ENCODE data around the gene PIGS. TPM values are rescaled to one million over a fixed set of nuclear protein-coding genes. Genes with fewer than 3 reads are reported as not detected.

The PIGS gene
- total and polyA plus RNA-seq, 2 of the 13 experiments (the other 11 are each of a cell fraction or from before 2014, with no cell fraction given) = 31.7 to 42.6 TPM

GRCh38 chr17:28598799-28599310 lies 27.5 kb upstream of the PIGS start, which contains the start of gene SPAG5 (continued):
- TF ChIP-seq GFI1 (CRISPR knock-in tag; IDR thresholded peaks at IDR 0.05; ENCODE audit: borderline replicate concordance) (no peak), PHB2 (IDR thresholded peaks at IDR 0.05; ENCODE audit: partially characterized antibody) (no peak), ZNF703 (CRISPR knock-in tag; IDR thresholded peaks at IDR 0.05; ENCODE audit: borderline replicate concordance) (no peak), ZFP36L2 (CRISPR knock-in tag; IDR thresholded peaks at IDR 0.05) (no peak), POGZ (CRISPR knock-in tag; IDR thresholded peaks at IDR 0.05) (peak; percentile 67), E2F1 (CRISPR knock-in tag; IDR thresholded peaks at IDR 0.05) (peak; percentile 94), ZC3H13 (CRISPR knock-in tag; IDR thresholded peaks at IDR 0.05) (no peak), SP1 (IDR thresholded peaks at IDR 0.05) (no peak), SP1 (CRISPR knock-in tag; IDR thresholded peaks at IDR 0.05) (peak; percentile 88), RXRB (CRISPR knock-in tag; IDR thresholded peaks at IDR 0.05; ENCODE audit: borderline replicate concordance) (no peak), MXD1 (CRISPR knock-in tag; IDR thresholded peaks at IDR 0.05) (peak; percentile 61; the same call in 1 of the 2 replicates), ZNF318 (CRISPR knock-in tag; IDR thresholded peaks at IDR 0.05) (no peak), SOX13 (IDR thresholded peaks at IDR 0.05) (no peak), SOX13 (CRISPR knock-in tag; conservative IDR thresholded peaks at IDR 0.05 in 1 of 2, IDR thresholded peaks at IDR 0.05 in 1 of 2) (no peak), CREB1 (IDR thresholded peaks at IDR 0.05) (peak; percentile 71), CREB1 (CRISPR knock-in tag; IDR thresholded peaks at IDR 0.05) (peak; percentile 79), ZNF710 (CRISPR knock-in tag; IDR thresholded peaks at IDR 0.05; ENCODE audit: borderline replicate concordance) (peak; percentile 66; the same call in 1 of the 2 replicates), CREB3 (CRISPR knock-in tag; IDR thresholded peaks at IDR 0.05) (no peak)
